ENCODE results near the gene HMGCL.

The HMGCL gene

DNA sequence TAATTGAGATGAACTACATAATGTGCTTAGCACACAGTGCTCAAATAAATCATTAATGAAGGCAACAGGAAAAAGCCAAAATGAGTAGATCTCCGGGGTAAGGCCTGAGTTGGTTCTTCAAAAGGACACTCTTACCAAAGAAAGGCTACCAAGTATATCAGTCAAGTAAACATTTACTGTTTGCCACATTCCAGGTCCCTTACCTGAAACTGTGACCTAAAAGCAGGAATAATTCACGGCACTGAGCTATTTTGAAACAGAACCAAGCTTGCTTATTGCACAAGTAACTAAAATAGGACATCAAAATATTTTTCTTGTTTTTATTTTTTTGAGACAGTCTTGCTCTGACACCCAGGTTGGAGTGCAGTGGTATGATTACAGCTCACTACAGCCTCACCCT, 49.0 kb downstream of the HMGCL start:
- DNase-seq (ENCODE audit: low read depth in 2 of 2) = no peak

- DNase-seq (ENCODE audit: low read depth in 2 of 2) = no peak
Measured at GRCh38 chr1:23774174-23774880, 50.9 kb downstream of the HMGCL start.

GRCh38 chr1:23772854-23773242, 52.4 kb downstream of the HMGCL start:
- no peak for DNase-seq (ENCODE audit: low read depth in 2 of 2)

DNA sequence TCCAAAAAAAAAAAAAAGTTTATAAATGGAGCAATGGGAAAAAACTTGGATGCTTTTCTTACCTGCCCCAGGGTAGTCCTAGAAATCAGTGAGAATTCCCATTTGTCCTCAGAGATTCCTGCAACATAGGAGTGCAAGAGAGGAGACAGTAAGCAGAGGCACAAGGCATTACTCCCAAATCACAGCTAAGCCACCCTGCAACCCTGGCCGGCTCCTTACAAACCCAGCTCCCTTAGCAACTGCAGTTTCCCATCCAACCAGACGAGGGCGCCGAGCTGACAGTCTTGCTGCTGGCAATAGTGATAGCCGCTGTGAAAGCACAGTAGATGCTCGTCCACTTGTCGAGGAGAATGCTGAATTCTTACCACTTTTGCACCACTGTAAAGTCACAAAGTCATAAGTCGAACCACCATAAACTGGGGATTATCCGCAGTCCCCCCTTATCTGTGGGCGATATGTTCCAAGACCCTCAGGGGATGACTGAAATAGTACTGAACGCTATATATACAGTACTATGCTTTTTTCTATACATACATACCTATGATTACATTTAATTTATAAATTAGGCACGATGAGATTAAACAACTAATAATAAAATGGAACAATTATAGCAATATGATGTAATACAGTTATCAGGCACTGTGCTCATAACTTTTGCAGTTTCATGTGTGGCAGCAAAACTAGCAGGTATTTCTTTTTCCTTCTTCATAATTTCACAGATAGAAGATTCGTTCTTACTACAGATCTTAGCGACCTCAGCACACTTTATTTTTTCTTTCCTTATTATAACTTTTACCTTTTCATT, 53.0 kb downstream of the HMGCL start:
- peak; percentile 66 to 74 for DNase-seq (ENCODE audit: low read depth in 2 of 2)

- DNase-seq (ENCODE audit: low read depth in 2 of 2) = no peak
Measured at GRCh38 chr1:23768733-23769132, 56.5 kb downstream of the HMGCL start.

DNA sequence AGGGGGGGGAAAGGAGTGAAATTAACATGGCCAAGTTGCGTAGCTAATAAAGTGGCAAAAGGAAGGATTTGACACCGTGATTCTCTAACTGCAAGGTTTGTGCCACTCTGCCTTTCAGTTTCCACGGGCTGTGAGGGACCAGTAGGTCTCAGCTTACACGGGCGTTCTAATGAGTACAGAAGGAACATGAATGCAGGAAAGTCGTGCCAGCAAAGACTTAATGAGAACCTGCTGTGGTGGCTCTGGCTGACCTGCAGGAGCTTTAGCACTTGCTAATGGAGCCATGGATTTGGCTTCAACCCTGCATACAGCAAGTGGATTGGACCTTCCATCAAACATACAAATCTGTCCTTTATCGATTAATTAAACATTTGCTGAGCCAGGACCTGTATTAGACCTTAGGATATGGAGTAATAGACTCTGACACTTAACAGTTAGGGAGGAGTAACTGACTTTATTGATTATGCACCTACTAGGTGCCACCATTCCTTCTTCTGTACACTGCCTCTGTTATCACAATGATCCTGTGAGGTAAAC, 62.1 kb downstream of the HMGCL start:
- DNase-seq (ENCODE audit: low read depth in 2 of 2) = no peak

DNA sequence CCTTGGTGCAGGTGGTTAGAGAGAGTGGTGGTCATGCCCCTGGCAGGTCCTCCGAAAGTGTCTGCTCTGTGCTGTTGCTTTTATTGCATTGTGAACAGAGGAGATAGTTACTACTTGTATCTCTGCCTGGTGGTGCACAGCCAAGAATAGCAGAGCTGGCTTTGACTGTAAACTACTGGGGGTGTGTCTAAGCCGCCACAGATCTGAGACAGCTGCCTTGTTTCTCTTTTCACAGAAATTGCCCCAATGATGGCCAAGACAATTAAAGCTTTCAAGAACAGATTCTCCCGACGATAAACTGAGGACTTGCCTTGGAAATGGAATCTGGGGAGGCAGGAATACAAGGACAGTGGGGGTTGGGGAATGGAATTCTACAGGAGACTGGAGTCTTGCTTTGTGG, 66.0 kb downstream of the HMGCL start:
- DNase-seq (ENCODE audit: low read depth in 2 of 2) = no peak

DNA sequence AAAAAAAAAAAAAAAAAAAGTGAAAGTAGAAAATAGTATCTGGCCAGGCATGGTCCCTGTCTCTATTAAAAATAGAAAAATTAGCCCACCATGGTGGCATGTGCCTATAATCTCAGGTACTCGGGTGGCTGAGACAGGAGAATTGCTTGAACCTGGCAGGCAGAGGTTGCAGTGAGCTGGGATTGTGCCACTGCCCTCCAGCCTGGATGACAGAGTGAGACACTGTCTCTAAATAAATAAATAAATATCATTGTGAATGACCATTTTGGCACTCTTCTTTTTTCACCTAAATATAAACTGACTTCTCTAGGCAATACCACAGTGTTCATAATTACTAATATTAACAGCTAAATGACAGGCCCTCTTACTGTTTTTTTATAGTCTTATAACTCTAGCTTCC, 67.4 kb downstream of the HMGCL start:
- no peak for DNase-seq (ENCODE audit: low read depth in 2 of 2)

- no peak for DNase-seq (ENCODE audit: low read depth in 2 of 2)
Measured at GRCh38 chr1:23756676-23757075, 68.6 kb downstream of the HMGCL start.

DNA sequence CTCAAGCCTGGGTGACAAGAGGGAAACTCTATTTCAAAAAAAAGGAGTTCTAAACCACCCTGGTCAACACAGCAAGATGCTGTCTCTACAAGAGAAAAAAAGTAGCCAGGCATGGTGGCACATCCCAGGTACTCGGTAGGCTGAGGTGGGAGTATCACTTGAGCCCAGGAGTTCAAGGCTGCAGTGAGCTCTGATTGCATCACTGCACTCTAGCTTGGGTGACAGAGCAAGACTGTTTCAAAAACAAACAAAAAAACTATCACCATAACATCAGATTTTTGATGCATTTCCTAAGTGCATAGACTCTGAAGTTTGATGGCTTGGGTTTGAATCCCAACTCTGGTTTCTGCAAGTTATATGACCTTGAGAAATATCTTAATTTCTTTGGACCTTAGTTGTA, 72.3 kb downstream of the HMGCL start:
- DNase-seq (ENCODE audit: low read depth in 2 of 2) = no peak

Data from stimulated activated CD8-positive, alpha-beta memory T cell treated with anti-CD3 and anti-CD28 coated beads, Interleukin-15, amount 100 ng/mL, for 48 hours (primary cell).